Progenitor cell of endocrine pancreas (in vitro differentiated cells): ENCODE measurements around the gene IRF9. TPM values are rescaled to one million over a fixed set of nuclear protein-coding genes. Genes with fewer than 3 reads are reported as not detected.

ENCODE experiments used
- DNase-seq: peaks from one replicate; pipeline ENCODE4 v3.0.0; 2021; ENCODE audit warnings: low spot score; ENCODE audit not compliant: unreplicated experiment
- H3K27ac Mint-ChIP-seq: 2 replicates; pipeline ENCODE4 v1.8.0; 2021; ENCODE audit warnings: mild to moderate bottlenecking, moderate library complexity, mixed read lengths
- H3K27me3 Mint-ChIP-seq: 2 replicates; pipeline ENCODE4 v1.8.0; 2021; ENCODE audit warnings: mixed read lengths
- H3K36me3 Mint-ChIP-seq: 2 replicates; pipeline ENCODE4 v1.8.0; 2022; ENCODE audit warnings: mixed read lengths; ENCODE audit not compliant: insufficient read depth
- H3K4me1 Mint-ChIP-seq: 2 replicates; pipeline ENCODE4 v1.8.0; 2021; ENCODE audit warnings: low read depth, mixed read lengths
- H3K4me3 Mint-ChIP-seq: 2 replicates; pipeline ENCODE4 v1.8.0; 2021; ENCODE audit warnings: low read depth, mild to moderate bottlenecking, moderate library complexity, mixed read lengths
- H3K9me3 Mint-ChIP-seq: 2 replicates; pipeline ENCODE4 v1.8.0; 2021; ENCODE audit warnings: low read depth, mixed read lengths
- CTCF ChIP-seq: fragments of 200-600 bp; sonication (generic); IDR thresholded peaks from one replicate; pipeline ENCODE4 v1.5.0; 2021; ENCODE audit warnings: antibody characterized with exemption, mild to moderate bottlenecking; ENCODE audit not compliant: unreplicated experiment
- total RNA-seq: library from RNA; stranded (reverse); gene quantifications from 2 replicates; pipeline ENCODE4 v1.2.1, GENCODE V29; 2021

IRF9 gene
- total RNA-seq, 1 donor from 2014 or later: 57.4 TPM

- H3K4me3 Mint-ChIP-seq: peak overlapping the region; percentile 55
- TF ChIP-seq CTCF: no peak
- DNase-seq: no peak
- peaks cover 5% of the 10 kb centered on the region for H3K36me3 Mint-ChIP-seq
- no peaks in the 10 kb centered on the region for H3K9me3 Mint-ChIP-seq
- no peaks in the 10 kb centered on the region for H3K27me3 Mint-ChIP-seq
- no peak overlapping the region for H3K27ac Mint-ChIP-seq
- peaks cover 28% of the 10 kb centered on the region for H3K4me1 Mint-ChIP-seq
These were observed 23.3 kb upstream of the IRF9 start for GRCh38 chr14:24137529-24138395.

- Mint-ChIP-seq H3K4me1 (peaks cover 28% of the 10 kb centered on the region), H3K27ac (no peak overlapping the region), H3K4me3 (peak overlapping the region; percentile 61), H3K9me3 (no peaks in the 10 kb centered on the region), H3K36me3 (peaks cover 5% of the 10 kb centered on the region), H3K27me3 (no peaks in the 10 kb centered on the region)
- no peak for TF ChIP-seq CTCF
- no peak for DNase-seq
These were observed 22.4 kb upstream of the IRF9 start for GRCh38 chr14:24138396-24139271.

GRCh38 chr14:24139272-24139934, 21.7 kb upstream of the IRF9 start:
- Mint-ChIP-seq H3K27me3 (no peaks in the 10 kb centered on the region), H3K4me1 (peaks cover 28% of the 10 kb centered on the region), H3K4me3 (peak overlapping the region; percentile 61), H3K27ac (no peak overlapping the region), H3K9me3 (no peaks in the 10 kb centered on the region), H3K36me3 (peaks cover 6% of the 10 kb centered on the region)
- DNase-seq: no peak
- no peak for TF ChIP-seq CTCF

- H3K36me3 Mint-ChIP-seq: peaks cover 6% of the 10 kb centered on the region
- peaks cover 35% of the 10 kb centered on the region for H3K4me1 Mint-ChIP-seq
- no peaks in the 10 kb centered on the region for H3K27me3 Mint-ChIP-seq
- peak within 1 kb of the TSS; percentile 95 for H3K4me3 Mint-ChIP-seq
- DNase-seq: peak; percentile 99
- peak; percentile 38 for TF ChIP-seq CTCF
- no peaks in the 10 kb centered on the region for H3K9me3 Mint-ChIP-seq
- peak within 1 kb of the TSS; percentile 95 for H3K27ac Mint-ChIP-seq
These were observed 19.8 kb upstream of the IRF9 start, which contains the start of gene EMC9 for GRCh38 chr14:24141097-24141880. Gene EMC9 (minus strand): TSS chr14:24141591. CDS start chr14:24141304, 287 bp downstream.
